HG02571 (cell line): ENCODE data around the gene KRTAP10-4.
"Not testable (repeated sequence)": the region's sequence is repeated elsewhere in the genome, so short reads cannot be mapped to it uniquely, and the experiment has no call there.

Experiments used
- ATAC-seq: cut with Tn5 transposase; IDR thresholded peaks from one replicate; pipeline ENCODE4 v1.9.1; 2021; ENCODE audit warnings: mild to moderate bottlenecking, moderate library complexity; ENCODE audit not compliant: unreplicated experiment

Gene KRTAP10-4

DNA sequence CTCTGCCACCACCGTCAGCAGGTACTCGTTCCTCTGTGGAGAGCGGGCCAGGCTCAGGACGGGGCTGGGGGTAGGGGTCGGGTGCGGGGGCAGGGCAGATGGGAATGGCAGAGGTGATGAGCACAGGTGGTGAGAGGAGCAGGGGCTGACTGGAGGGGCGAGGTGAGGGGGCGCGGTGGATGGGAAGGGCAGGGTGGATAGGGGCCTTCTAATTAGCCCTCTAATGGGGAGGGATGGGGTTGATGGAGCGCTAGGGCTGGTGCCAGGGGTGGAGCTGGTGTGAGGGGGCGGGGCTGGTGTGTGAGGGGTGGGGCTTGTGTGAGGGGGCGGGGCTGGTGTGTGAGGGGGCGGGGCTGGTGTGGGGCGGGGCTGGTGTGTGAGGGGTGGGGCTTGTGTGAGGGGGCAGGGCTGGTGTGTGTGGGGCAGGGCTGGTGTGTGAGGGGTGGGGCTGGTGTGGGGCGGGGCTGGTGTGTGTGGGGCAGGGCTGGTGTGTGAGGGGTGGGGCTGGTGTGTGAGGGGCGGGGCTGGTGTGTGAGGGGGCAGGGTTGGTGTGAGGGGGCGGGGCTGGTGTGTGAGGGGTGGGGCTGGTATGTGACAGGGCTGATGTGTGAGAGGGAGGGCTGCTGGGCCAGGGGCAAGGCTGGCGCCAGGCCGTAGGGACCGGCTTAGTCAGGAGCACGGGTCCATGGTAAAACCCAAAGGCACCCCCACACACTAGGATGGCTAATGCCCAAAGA is 39.5 kb upstream of the KRTAP10-4 start:
- ATAC-seq: no peak

DNA sequence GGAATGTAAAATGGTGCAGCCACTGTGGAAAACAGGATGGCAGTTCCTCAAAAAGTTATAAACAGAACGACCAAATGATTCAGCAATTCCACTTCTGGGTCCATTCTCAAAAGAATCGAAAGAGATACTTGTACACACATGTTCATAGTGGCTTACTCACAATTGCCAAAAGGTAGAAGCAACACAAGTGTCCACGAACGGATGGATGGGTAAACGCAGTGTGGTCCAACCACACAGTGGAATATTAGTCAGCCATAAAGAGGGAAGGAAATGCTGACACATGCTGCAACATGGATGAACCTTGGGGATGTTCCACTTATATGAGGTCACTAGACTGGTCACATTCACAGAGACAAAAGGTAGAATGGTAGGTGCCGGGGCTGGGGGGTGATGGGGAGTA is 38.8 kb upstream of the KRTAP10-4 start:
- ATAC-seq: no peak

- ATAC-seq: no peak
These were observed 37.6 kb upstream of the KRTAP10-4 start for GRCh38 chr21:44535963-44536362.

DNA sequence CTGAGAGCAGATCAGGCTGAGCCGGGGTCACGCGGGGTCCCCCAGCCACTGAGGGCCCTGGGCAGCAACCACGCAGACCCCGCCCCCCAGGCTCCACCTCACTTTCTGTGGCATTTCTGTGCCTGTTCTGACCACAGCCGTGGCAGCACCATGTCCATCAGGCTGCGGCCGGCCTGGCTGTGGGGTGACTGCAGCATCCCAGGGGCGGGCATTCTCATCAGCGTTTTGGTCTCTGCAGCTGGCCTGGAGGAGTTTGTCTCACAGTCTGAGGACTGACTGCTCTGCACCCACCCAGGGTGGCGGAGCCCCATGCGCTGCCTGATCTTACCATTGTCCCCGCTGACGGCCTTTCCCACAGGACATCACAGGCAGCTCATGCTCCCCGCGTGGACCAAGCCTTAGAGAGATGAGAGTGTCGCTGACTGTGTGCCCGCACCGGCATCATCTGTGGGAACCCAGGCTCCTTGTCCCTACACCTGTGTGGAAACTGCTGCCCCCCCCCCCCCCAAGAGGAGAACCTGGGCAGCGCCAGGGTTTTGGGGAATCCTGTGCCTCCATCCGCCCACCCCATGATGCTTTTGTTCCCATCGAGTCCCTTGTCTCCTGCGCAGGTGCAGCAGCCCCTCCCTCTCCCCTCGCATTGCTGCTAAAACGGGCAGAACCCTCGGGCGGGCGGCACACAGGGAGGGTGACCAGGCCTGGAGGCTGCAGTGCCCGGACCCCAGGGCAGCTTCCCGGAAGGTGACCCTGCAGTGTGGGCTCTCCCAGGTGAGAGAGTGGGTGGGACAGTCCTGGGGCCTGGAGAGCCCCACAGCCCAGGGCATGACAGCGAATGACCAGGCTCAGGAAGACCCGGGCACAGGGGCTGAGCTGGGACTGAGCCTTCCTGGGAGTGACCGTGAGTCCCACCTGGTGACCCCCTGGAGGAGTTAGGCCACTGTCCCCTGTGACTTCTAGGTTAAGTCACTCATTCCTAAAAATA is 35.3 kb upstream of the KRTAP10-4 start:
- no peak for ATAC-seq

DNA sequence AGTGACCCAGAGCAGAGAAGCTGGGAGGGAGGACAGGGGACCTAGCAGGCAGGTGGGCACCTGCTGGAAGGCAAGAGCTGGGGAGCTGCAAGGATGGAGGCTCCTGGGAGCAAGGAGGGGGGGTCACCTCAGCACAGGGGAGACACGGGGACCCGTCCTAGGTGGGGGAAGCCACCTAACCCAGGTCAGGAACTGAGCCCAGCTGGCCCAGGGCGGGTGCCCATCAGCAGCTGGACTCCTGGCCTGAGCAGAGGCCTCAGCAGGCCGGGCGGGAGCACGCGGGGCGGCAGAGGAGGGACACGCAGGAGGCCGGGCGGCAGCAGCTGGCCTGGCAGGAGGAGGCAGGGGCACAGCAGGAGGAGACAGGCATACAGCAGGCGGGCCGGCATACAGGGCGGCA is 34.5 kb upstream of the KRTAP10-4 start:
- ATAC-seq: no peak

DNA sequence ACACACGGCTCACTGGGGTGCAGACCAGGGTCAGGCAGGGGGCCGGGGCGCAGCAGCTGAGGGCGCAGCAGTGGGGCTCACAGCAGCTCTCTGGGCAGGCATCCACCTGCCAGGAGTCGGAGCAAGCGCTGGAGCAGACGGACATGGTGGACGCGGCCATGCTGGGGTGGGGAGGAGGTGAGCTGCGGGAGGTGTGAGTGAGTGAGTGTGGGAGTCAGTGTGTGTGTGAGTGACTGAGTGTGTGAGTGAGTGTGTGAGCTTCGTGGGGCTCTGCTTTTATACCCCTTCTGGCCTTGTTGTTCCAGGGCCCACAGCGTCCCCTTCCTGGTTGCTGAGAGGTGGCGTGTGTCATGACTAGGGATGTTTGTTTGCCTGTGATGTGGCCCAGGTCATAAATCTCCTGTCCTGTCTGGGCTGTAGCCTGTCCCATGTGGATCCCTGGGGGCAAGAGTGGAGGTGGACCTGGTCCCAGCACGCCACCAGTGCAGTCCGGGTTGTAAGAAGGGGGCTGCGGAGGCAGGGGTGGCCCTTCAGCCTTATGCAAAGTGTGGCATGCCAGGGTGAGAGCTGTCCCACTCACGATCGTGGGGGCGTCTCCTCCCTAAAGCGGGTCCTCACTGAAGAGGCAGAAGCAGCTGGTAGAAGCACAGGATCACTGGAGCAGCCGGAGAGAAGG is 33.4 kb upstream of the KRTAP10-4 start, which contains the start of gene KRTAP10-1:
Gene KRTAP10-1 (minus strand): TSS at position 205 of the 676 bp plus-strand sequence. CDS start 45 bp downstream, at position 160.
- ATAC-seq: no peak

DNA sequence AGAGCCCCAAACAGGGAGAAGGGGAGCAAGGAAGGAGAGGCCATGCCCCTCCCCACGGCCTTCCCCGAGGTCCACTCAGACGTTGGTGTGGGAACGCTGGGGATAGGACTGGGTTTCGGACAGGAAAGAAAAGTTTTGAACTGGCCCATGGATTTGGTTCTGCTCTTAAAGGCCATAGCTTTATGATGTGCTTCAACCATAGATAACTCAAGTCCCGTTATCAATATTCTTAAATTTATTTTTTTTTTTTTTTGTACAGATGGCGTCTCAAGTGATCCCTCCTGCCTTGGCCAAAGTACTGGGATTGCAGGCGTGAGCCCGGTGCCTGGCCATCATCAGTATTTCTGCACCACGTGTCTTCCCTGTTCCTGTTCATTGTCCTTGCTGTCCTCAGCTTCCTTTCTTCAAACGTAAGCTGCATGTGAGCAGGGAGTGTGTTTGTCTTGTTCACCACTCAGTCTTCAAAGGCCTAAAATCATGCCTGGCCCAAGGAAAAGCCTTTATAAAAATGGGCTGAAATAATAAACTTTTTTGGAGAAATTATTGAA is 32.7 kb upstream of the KRTAP10-4 start:
- ATAC-seq: no peak

DNA sequence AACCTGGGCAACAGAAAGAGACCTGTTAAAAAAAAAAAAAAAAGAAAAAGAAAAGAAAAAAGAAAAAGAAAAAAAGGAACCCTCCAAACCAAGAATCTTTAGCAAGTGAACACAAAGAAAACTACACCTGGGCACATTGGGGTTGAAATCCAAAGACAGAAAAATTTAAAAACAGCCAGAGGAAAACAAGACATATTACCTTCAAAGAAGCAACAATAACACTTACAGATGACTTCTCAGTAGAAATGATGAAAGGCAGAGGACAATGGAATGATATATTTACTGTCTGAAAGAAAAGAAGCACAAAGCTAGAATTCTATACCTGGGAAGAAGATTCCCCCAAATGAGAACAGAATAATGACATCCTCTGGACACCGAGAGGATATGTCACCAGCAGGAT is 30.8 kb upstream of the KRTAP10-4 start:
- ATAC-seq: no peak

DNA sequence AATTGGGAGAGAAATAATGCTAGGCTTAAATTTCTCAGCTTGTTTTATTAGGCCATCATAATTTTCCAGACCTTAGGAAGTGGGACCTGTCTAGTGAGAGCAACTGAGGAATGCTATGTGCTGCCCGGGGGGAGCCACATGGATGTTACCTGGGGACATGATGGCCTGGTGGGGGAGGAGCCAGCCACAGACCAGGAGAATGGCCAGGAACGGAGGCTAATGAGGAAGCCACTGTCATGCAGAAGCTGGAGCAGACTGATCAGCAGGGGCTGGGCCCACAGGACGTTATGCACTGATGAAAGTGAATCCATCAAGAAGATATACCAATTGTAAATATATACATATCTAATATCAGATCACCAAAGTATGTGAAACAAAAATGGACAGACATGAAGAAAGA is 29.0 kb upstream of the KRTAP10-4 start:
- ATAC-seq: no peak

DNA sequence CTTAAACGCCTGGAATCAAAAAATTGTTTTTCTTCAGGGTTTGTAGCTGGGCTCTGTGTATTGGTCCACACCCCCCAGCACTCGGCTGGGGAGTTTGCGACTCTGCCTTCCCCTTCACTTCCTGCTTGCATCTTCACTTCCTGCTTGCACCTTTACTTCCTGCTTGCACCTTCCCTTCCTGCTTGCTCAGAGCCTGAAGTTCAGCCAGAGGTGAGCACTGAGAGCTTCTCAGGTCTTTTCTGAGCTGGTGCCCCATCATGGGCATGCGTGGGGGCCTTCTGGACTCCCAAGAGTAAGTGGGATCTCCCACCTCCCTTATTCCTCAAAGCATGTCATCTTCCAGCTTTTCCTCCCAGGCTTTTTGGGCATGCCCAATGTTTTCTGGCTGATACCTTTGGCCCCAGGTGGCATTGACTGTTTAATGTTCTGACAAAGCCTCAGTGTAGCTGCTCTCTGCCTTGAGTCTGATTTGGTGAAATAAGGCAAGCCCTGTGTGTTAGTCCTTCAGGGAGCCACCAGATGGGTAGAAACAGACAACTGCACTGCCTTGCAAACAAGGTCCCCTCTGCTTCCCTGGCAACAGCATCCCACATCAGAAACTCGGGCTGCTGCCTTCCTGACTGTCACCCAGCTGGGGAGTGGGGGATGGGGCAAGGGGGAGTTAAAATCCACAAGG is 25.7 kb upstream of the KRTAP10-4 start:
- ATAC-seq: no peak

- no peak for ATAC-seq
These were observed 25.1 kb upstream of the KRTAP10-4 start for GRCh38 chr21:44548381-44548780.

GRCh38 chr21:44548922-44549321 is 24.6 kb upstream of the KRTAP10-4 start:
- ATAC-seq: no peak

DNA sequence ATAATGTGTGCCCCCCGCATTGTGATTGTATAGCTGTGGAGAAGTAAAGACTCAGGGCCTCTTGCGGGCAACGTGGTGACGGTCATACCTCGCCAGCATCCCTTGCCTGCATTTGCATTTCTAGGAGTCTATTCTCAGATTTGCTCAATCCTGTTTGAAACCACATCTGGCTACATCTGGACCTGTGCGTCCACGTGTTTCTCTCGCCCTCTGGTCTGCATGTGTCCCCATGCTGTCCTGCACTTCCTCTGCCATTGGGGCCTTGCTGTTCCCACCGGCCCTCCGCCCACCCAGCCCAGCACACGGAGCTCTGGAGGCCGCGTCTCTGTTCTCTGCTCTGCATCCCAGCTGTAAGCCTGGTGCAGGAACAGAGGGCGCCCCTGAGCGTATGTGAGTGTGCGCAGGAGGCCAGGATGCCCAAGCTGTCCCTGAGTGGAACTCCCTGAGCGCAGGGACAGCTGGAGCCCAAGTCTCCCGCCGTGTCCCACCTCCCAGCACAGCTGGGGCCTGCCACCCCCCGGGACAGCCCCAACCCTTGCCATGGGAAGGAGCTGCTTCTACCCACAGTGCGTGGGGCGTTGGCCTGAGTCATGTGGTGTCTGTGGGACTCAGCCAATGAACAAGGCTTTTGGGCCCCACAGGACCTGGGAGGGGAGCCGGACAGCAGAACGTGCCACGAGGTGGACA is 23.9 kb upstream of the KRTAP10-4 start:
- ATAC-seq: no peak

- not testable (repeated sequence) for ATAC-seq
These were observed 23.2 kb upstream of the KRTAP10-4 start for GRCh38 chr21:44550285-44550684.

DNA sequence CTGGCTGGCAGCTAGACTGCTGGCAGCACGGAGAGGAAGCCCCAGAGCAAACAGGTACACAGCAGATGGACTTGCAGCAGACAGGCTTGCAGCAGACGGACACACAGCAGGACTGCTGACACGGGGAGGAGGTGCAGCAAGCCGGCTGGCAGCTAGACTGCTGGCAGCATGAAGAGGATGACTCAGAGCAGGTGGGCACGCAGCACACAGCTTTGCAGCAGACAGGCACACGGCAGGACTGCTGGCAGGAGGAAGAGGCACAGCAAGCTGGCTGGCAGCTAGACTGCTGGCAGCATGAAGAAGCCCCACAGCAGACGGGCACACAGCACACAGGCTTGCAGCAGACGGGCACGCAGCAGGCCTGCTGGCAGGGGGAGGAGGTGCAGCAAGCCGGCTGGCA is 22.7 kb upstream of the KRTAP10-4 start:
- no peak for ATAC-seq

DNA sequence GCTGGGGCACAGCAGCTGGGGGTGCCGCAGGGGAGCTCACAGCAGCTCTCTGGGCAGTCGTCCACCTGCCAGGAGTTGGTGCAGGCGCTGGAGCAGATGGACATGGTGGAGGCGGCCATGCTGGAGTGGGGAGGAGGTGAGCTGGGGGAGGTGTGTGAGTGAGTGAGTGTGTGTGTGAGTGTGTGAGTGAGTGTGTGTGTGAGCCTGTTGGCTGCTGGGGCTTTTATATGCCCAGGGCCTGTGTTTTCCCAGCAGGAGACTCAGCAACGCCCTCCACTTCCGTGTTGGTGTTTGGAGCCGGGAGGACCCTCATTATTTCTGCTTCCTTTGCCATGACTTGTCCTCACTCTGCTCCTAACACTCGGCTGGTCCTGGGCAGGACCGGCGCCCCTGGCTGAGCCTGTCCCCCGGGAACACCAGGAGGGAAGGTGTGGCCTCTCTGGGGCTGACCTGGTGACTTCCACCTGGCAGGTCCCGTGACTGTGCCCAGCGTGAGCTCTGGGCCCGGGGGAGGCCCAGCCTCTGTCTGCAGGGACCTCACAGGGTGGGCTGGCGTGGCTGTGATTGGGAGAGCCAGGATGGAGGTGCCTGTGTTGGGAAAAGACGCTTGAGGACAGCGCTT is 22.1 kb upstream of the KRTAP10-4 start, which contains the start of gene KRTAP10-2:
Gene KRTAP10-2 (minus strand): TSS at position 166 of the 622 bp plus-strand sequence. CDS start 47 bp downstream, at position 119.
- ATAC-seq: no peak

DNA sequence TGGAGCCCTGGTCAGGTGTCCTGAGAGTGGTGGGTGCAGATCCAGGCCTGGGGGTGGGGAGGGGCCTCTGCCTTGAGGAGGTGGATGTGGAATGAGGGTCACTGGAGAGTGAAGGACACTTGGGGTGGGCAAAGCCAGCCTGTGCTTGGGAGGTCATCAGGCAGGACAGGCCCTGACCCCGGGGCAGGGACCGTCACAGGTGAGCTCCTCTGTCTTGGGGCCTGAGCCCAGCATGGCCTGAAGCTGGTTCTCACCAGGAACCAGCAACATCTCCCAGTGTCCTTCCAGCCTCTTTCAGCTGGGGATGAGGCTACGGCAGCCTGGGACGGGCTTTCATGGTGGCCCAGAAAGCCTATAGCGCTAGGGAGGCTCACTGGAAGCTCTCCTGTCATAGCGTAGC is 21.4 kb upstream of the KRTAP10-4 start:
- ATAC-seq: no peak

GRCh38 chr21:44552681-44553080 is 20.8 kb upstream of the KRTAP10-4 start:
- ATAC-seq: no peak

GRCh38 chr21:44555200-44555875 is 18.2 kb upstream of the KRTAP10-4 start:
- no peak for ATAC-seq
